Small intestine (tissue), 4 donors: Measurements from ENCODE around the gene KRTAP5-8. TPM values are rescaled to one million over a fixed set of nuclear protein-coding genes. Genes with fewer than 3 reads are reported as not detected.

Source experiments
- polyA plus RNA-seq, 4 donors: library from polyadenylated mRNA; stranded (reverse) in 3 of 4; unstranded in 1 of 4; fragments of 200-250 nt in 3 of 4; fragments of 120-200 nt in 1 of 4; gene quantifications; one replicate each; pipeline versions ENCODE4 v1.2.1 to v1.2.3, GENCODE V29; 2013
- donor health status: healthy with polysubstance abuse.
- donor health status: Bipolar disorder and iron deficiency.
- donor health status: healthy.

KRTAP5-8 gene
- polyA plus RNA-seq, 4 donors = 0.13 to 0.16 TPM; not detected in 2

Other genes with a start within 250 kb of the KRTAP5-8 start
- 10 to 100 TPM; 11.6 to 50.5 (median 24.5) TPM for gene DHCR7, start 89.6 kb upstream of the KRTAP5-8 start, polyA plus RNA-seq
- 100 to 1,000 TPM in 2 of 4 donors, 10 to 100 TPM in 2; 85.7 to 210 (median 97.9) TPM for gene NADSYN1, start 84.8 kb upstream of the KRTAP5-8 start, polyA plus RNA-seq
- gene KRTAP5-7, start 10.8 kb upstream of the KRTAP5-8 start, polyA plus RNA-seq = under 1 TPM in 2 of 4 donors, not detected in 2; 0.07 to 0.12 TPM
- under 1 TPM in 3 of 4 donors, not detected in 1; 0.31 to 0.67 (median 0.50) TPM for gene KRTAP5-9, start 10.4 kb downstream of the KRTAP5-8 start, polyA plus RNA-seq
- under 1 TPM in 2 of 4 donors, not detected in 2; 0.07 to 0.30 TPM for gene KRTAP5-10, start 27.5 kb downstream of the KRTAP5-8 start, polyA plus RNA-seq
- under 1 TPM in 1 of 4 donors, not detected in 3; 0.07 TPM for gene KRTAP5-11, start 44.9 kb downstream of the KRTAP5-8 start, polyA plus RNA-seq